C4-2B (cell line): Measurements from ENCODE around the gene QSOX2.

Source experiments
- ZFX ChIP-seq: fragments of 450-650 bp; IDR thresholded peaks from 2 replicates; pipeline ENCODE4 v1.6.1; 2017
- TF ChIP-seq, protein P1 (sequence below): fragments of 450-650 bp; conservative IDR thresholded peaks from 2 replicates; pipeline ENCODE4 v1.5.1; 2017; ENCODE audit warnings: mild to moderate bottlenecking

DNA sequence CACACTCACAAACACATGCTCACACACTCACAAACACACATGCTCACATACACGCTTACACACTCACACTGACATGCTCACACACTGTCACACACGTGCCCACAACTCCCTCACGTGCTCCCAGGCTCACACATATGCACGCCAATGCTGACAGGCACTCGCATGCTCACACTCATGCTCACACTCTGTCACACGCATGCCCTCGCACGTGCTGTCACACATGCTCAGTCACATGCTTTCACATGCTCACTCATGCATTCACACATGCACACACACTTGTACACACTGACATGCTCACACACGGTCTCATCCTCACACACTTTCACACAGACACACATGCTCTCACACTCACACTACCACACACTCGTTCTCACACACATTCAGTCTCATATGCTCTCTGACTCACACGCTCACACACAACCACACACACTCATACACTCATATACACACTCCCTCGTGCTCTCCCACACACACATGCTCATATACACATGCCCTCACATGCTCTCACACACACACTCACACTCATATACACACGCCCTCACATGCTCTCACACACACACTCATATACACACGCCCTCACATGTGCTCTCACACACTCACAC is 48.0 kb upstream of the QSOX2 start:
- TF ChIP-seq, protein P1, sequence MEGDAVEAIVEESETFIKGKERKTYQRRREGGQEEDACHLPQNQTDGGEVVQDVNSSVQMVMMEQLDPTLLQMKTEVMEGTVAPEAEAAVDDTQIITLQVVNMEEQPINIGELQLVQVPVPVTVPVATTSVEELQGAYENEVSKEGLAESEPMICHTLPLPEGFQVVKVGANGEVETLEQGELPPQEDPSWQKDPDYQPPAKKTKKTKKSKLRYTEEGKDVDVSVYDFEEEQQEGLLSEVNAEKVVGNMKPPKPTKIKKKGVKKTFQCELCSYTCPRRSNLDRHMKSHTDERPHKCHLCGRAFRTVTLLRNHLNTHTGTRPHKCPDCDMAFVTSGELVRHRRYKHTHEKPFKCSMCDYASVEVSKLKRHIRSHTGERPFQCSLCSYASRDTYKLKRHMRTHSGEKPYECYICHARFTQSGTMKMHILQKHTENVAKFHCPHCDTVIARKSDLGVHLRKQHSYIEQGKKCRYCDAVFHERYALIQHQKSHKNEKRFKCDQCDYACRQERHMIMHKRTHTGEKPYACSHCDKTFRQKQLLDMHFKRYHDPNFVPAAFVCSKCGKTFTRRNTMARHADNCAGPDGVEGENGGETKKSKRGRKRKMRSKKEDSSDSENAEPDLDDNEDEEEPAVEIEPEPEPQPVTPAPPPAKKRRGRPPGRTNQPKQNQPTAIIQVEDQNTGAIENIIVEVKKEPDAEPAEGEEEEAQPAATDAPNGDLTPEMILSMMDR: no peak
- no peak for TF ChIP-seq ZFX
